Measurements from ENCODE around the gene INTS15. TPM values are rescaled to one million over a fixed set of nuclear protein-coding genes. Genes with fewer than 3 reads are reported as not detected.

Gene INTS15
- total RNA-seq, 1 experiment from 2014 or later: 46.8 TPM

GRCh38 chr7:6608794-6609193 is 19.0 kb downstream of the INTS15 start:
- TF ChIP-seq POLR2AphosphoS5 (IDR thresholded peaks at IDR 0.05; ENCODE audit: low read depth, low read length) (no peak), REST (IDR thresholded peaks at IDR 0.05; ENCODE audit: insufficient read depth in 1 of 2, low read depth in 2 of 2, low read length in 1 of 2) (no peak), CTCF (IDR thresholded peaks at IDR 0.05) (no peak), TCF7L2 (IDR thresholded peaks at IDR 0.05; ENCODE audit: low read depth, low read length) (no peak), SIN3A (IDR thresholded peaks at IDR 0.05; ENCODE audit: borderline replicate concordance, insufficient read depth, low read depth, low read length) (no peak)
- no TSS peak for BruUV-seq (replicated peaks)
- Histone ChIP-seq H3K4me3 (ENCODE audit: low read depth in 2 of 2, low read length in 2 of 2) (no peak overlapping the region), H3K36me3 (ENCODE audit: control insufficient read depth, insufficient read depth, low read length) (no peaks in the 10 kb centered on the region), H3K27ac (ENCODE audit: low read length) (no peak overlapping the region), H3K4me1 (ENCODE audit: control insufficient read depth, insufficient read depth, low read length) (no peaks in the 10 kb centered on the region), H3K9me3 (ENCODE audit: control insufficient read depth, insufficient read depth, low read depth, low read length) (no peaks in the 10 kb centered on the region), H3K27me3 (ENCODE audit: control insufficient read depth, insufficient read depth, low read length) (no peaks in the 10 kb centered on the region)
- intact Hi-C loops (cut with micrococcal nuclease; ENCODE audit: unreplicated experiment) (no loop called here), in situ Hi-C loops (cut with HindIII; ENCODE audit: low pct_unique_long_range_greater_than_20kb, low sequenced_read_pairs) (no loop called here)
- DNase-seq (ENCODE audit: low read depth, low spot score) (no peak), ATAC-seq (no peak)
- ChIA-PET POLR2A (interaction anchor here (0.7 kb wide), 1 partner anchor 719 kb away, joined by 6 read pairs; no protein-coding TSS in a partner anchor), CTCF (interaction anchor here (0.6 kb wide), 2 partner anchors 50 to 752 kb away, joined by 4 to 6 read pairs; no protein-coding TSS in a partner anchor)

DNA sequence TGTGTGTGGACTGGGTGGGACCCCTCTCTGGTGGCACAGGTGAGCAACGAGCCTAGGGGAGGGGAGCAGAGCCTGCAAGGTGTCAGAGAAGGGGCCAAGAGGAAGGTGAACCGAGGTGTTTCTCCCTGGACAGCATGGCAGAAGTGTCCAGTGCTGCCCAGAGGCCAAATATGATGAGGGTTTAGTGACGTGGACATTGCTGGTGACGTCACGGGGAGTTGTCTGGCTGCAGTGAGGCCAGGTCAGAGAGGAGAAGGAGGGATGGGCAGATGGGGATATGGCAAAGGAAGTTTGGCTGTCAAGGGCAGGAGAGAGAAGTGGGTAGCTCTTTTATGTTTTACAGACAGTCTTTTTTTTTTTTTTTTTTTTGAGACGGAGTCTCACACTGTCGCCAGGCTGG is 23.0 kb downstream of the INTS15 start:
- Histone ChIP-seq H3K4me1 (ENCODE audit: control insufficient read depth, insufficient read depth, low read length) (no peaks in the 10 kb centered on the region; the same call in 1 of the 2 replicates), H3K27me3 (ENCODE audit: control insufficient read depth, insufficient read depth, low read length) (peaks cover 3% of the 10 kb centered on the region; the same call in 1 of the 2 replicates), H3K4me3 (ENCODE audit: low read depth in 2 of 2, low read length in 2 of 2) (no peak overlapping the region), H3K27ac (ENCODE audit: low read length) (no peak overlapping the region), H3K36me3 (ENCODE audit: control insufficient read depth, insufficient read depth, low read length) (no peaks in the 10 kb centered on the region), H3K9me3 (ENCODE audit: control insufficient read depth, insufficient read depth, low read depth, low read length) (no peaks in the 10 kb centered on the region)
- in situ Hi-C loops (cut with HindIII; ENCODE audit: low pct_unique_long_range_greater_than_20kb, low sequenced_read_pairs): no loop called here
- DNase-seq (ENCODE audit: low read depth, low spot score) (no peak), ATAC-seq (no peak)
- CTCF ChIA-PET: interaction anchor here (0.8 kb wide), 1 partner anchor 114 kb away, joined by 4 read pairs; no protein-coding TSS in a partner anchor
- intact Hi-C loops (cut with micrococcal nuclease; ENCODE audit: unreplicated experiment): no loop called here
- TF ChIP-seq CTCF (IDR thresholded peaks at IDR 0.05) (no peak), TCF7L2 (IDR thresholded peaks at IDR 0.05; ENCODE audit: low read depth, low read length) (no peak)
- POLR2A ChIA-PET: interaction anchor here (0.6 to 0.7 kb wide), 3 partner anchors 11 to 126 kb away, joined by 3 to 10 read pairs (median 5); no protein-coding TSS in a partner anchor
- BruUV-seq (replicated peaks): no TSS peak
